Endothelial cell of umbilical vein (primary cell): ENCODE data around the gene TXNRD1. TPM values are rescaled to one million over a fixed set of nuclear protein-coding genes. Genes with fewer than 3 reads are reported as not detected.

ENCODE experiments used
- BruUV-seq: library from RNA; stranded (reverse); fragments of 400-500 nt; replicated peaks from 2 replicates; lab custom pipeline; 2021; lab: Mats Ljungman, UMichigan
- CTCF ChIA-PET: fragments of 300-600, 350-600 bp; sonication (Branson Sonifier 250); formaldehyde crosslinking; loops from one replicate; lab custom pipeline; 2021; ENCODE audit warnings: antibody characterized with exemption, inconsistent platforms; lab: Charles Lee
- POLR2A ChIA-PET: fragments of 300-600, 350-600 bp; sonication (Branson Sonifier 250); formaldehyde crosslinking; loops from one replicate; lab custom pipeline; 2021; ENCODE audit warnings: antibody characterized with exemption, inconsistent platforms; lab: Charles Lee
- DNase-seq: peaks from one replicate; pipeline ENCODE4 v3.0.0-alpha.2; 2011; ENCODE audit warnings: low read depth, low spot score
- FAIRE-seq: peaks from 2 replicates; lab custom pipeline; 2011; peaks lifted over from hg19 to GRCh38; lab: Jason Lieb, UNC
- H2AFZ ChIP-seq: 2 replicates; pipeline ENCODE4 v1.6.0; 2012; ENCODE audit warnings: low read depth, low read length, control low read depth, inconsistent platforms
- H3K27ac ChIP-seq: 2 replicates; pipeline ENCODE4 v1.5.1; 2011; ENCODE audit warnings: low read depth, mild to moderate bottlenecking, control low read depth, low read length, moderate library complexity; ENCODE audit not compliant: insufficient read depth
- H3K27me3 ChIP-seq, 2 experiments: 2 replicates each; pipeline versions ENCODE4 v1.6.0 to v1.6.1; 2011; ENCODE audit warnings: low read length in 2 of 2, mixed read lengths in 1 of 2; ENCODE audit not compliant: control insufficient read depth in 2 of 2, insufficient read depth in 2 of 2
- H3K36me3 ChIP-seq, 2 experiments: 2 replicates in 1 of 2; 3 replicates in 1 of 2; pipeline ENCODE4 v1.5.1; 2011; ENCODE audit warnings: low read length in 2 of 2, mild to moderate bottlenecking in 1 of 2, moderate library complexity in 1 of 2; ENCODE audit not compliant: control insufficient read depth in 2 of 2, insufficient read depth in 2 of 2; ENCODE audit errors: extremely low read depth in 1 of 2
- H3K4me1 ChIP-seq: 3 replicates; pipeline ENCODE4 v1.5.1; 2011; ENCODE audit warnings: mild to moderate bottlenecking, low read length; ENCODE audit not compliant: control insufficient read depth, insufficient read depth; ENCODE audit errors: extremely low read depth
- H3K4me2 ChIP-seq: 2 replicates; pipeline ENCODE4 v1.6.1; 2011; ENCODE audit warnings: low read length, control low read depth, mixed read lengths; ENCODE audit not compliant: insufficient read depth
- H3K4me3 ChIP-seq, 3 experiments: fragments of 200-600 bp in 1 of 3; sonication (generic), shearing (Covaris generic) in 1 of 3; replicated peaks in 1 of 3; 2 replicates each; pipeline ENCODE4 v1.5.1; 2011 to 2016; ENCODE audit warnings: control low read depth in 3 of 3, low read length in 3 of 3, mild to moderate bottlenecking in 2 of 3, inconsistent platforms in 1 of 3, low read depth in 1 of 3, moderate library complexity in 1 of 3; ENCODE audit not compliant: insufficient read depth in 1 of 3
- H3K79me2 ChIP-seq: 2 replicates; pipeline ENCODE4 v1.6.0; 2012; ENCODE audit warnings: low read length, inconsistent platforms; ENCODE audit not compliant: control insufficient read depth, insufficient read depth
- H3K9ac ChIP-seq: replicated peaks from 2 replicates; pipeline ENCODE3; 2011; ENCODE audit warnings: low read length, control low read depth; ENCODE audit not compliant: insufficient read depth; ENCODE audit errors: extremely low read depth
- H3K9me1 ChIP-seq: replicated peaks from 3 replicates; pipeline ENCODE4 v1.6.0; 2011; ENCODE audit warnings: mild to moderate bottlenecking, low read length; ENCODE audit not compliant: control insufficient read depth, insufficient read depth; ENCODE audit errors: extremely low read depth
- H3K9me3 ChIP-seq: replicated peaks from 2 replicates; pipeline ENCODE4 v1.5.1; 2012; ENCODE audit warnings: low read length, inconsistent platforms; ENCODE audit not compliant: control insufficient read depth, insufficient read depth
- H4K20me1 ChIP-seq: replicated peaks from 2 replicates; pipeline ENCODE3; 2011; ENCODE audit warnings: mild to moderate bottlenecking, low read length; ENCODE audit not compliant: control insufficient read depth, insufficient read depth; ENCODE audit errors: extremely low read depth
- EZH2 ChIP-seq: IDR thresholded peaks from 2 replicates; pipeline ENCODE4 v1.6.1; 2012; ENCODE audit warnings: borderline replicate concordance, low read depth, mild to moderate bottlenecking, moderate library complexity, low read length, inconsistent platforms; ENCODE audit not compliant: severe bottlenecking
- FOS ChIP-seq: IDR thresholded peaks from 2 replicates; pipeline ENCODE4 v1.6.1; 2011; ENCODE audit warnings: mild to moderate bottlenecking, low read length, moderate library complexity, borderline replicate concordance; ENCODE audit not compliant: insufficient read depth
- GATA2 ChIP-seq: IDR thresholded peaks from 2 replicates; pipeline ENCODE4 v1.7.0; 2011; ENCODE audit warnings: low read depth, mild to moderate bottlenecking, moderate library complexity, mixed read lengths, low read length; ENCODE audit not compliant: insufficient read length, insufficient read depth
- JUN ChIP-seq: IDR thresholded peaks from 2 replicates; pipeline ENCODE4 v1.6.1; 2011; ENCODE audit warnings: borderline replicate concordance, low read depth; ENCODE audit not compliant: insufficient read length, insufficient read depth
- MYC ChIP-seq: IDR thresholded peaks from one replicate; pipeline ENCODE4 v1.6.1; 2011; ENCODE audit warnings: mild to moderate bottlenecking, low read depth, low read length
- POLR2A ChIP-seq: IDR thresholded peaks from 2 replicates; pipeline ENCODE4 v1.6.1; 2012; ENCODE audit warnings: low read depth, mild to moderate bottlenecking, control low read depth, low read length
- POLR2AphosphoS5 ChIP-seq: IDR thresholded peaks from 2 replicates; pipeline ENCODE4 v1.6.1; 2012; ENCODE audit warnings: low read depth, mild to moderate bottlenecking, control low read depth, low read length, moderate library complexity; ENCODE audit not compliant: insufficient read depth
- dilution Hi-C: fragments of 300-500 bp; cut with MboI; formaldehyde crosslinking; loops from one replicate; pipeline ENCODE4 v1.15.0; 2019; ENCODE audit warnings: low sequenced_read_pairs; ENCODE audit not compliant: extremely low pct_ligation_motif_present
- intact Hi-C: fragments of 100-400 bp; cut with micrococcal nuclease; formaldehyde crosslinking; loops from one replicate; pipeline ENCODE4 v1.10.0; 2022
- polyA plus RNA-seq, 4 experiments: library from polyadenylated mRNA; depleted of rRNA in 3 of 4; stranded (reverse) in 3 of 4; unstranded in 1 of 4; fragments of >200 nt; gene quantifications; 2 replicates each; pipeline versions ENCODE4 v1.2.1 to v1.2.3, GENCODE V29; 2011 to 2012; ENCODE audit warnings: missing spikeins in 1 of 4
- total RNA-seq: library from RNA; stranded (reverse); gene quantifications from 2 replicates; pipeline ENCODE4 v1.2.3, GENCODE V29; 2021
- TF ChIP-seq, protein P1 (sequence below): IDR thresholded peaks from 2 replicates; pipeline ENCODE4 v1.6.1; 2011; ENCODE audit not compliant: insufficient read depth, insufficient read length
- TF ChIP-seq, protein P2 (sequence below), 2 donors: IDR thresholded peaks; 1 replicate in 1 of 2; 2 replicates in 1 of 2; pipeline ENCODE4 v1.5.1; 2011; ENCODE audit warnings: low read length in 2 of 2, mild to moderate bottlenecking in 2 of 2, moderate library complexity in 2 of 2, control low read depth in 1 of 2, inconsistent platforms in 1 of 2, low read depth in 1 of 2; ENCODE audit not compliant: insufficient read depth in 1 of 2; ENCODE audit errors: extremely low read depth in 1 of 2

Gene TXNRD1
- total and polyA plus RNA-seq, 2 donors (not counting 3 experiments of a cell fraction or from before 2014, with no cell fraction given), result 309 to 566 TPM

DNA sequence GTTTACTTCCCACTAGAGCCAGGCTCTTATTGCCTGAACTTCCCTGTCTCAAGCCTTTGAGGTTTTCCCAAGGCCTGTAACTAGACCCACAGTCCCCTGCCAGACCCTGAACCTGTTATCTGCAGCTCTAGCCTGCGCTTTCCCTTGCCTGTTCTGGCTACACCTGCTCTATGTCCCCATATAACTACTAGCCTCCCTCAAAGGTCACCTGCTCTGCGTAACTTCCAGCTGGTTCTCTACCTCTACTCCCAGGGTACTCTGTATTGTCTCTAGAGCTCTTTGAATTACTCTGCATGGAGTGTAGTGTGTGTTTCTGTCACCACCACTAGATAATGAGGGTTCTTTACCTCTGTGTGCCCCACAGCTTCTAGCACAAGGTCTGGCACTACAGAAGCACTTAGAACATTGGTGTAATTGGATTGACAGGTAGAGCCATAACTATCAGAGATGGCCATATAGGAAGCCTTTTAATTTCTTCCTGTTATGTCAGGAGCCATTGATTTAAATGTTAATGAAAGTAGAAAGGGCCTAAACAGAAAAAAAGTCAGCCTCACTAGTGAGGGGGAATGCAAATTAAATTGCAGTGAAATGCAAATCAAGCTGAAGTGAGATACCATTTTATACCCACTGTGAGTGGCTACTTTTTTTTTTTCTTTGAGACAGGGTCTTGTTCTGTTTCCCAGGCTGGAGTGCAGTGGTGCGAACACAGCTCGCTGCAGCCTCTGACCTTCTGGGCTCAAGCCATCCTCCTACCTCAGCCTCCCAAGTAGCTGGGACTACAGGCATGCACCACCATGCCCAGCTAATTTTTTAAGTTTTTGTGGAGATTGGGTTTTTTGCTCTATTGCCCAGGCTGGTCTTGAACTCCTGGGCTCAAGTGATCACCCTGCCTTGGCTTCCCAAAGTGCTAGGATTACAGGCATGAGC is 135.7 kb downstream of the TXNRD1 start:
- FAIRE-seq (no peak), DNase-seq (no peak)
- Histone ChIP-seq H3K9ac (no peak overlapping the region), H4K20me1 (peaks cover 3% of the 10 kb centered on the region), H3K36me3 (peaks cover 26 to 42% of the 10 kb centered on the region in 2 experiments), H3K4me2 (no peak overlapping the region), H3K4me1 (no peaks in the 10 kb centered on the region), H2AFZ (no peak overlapping the region), H3K27me3 (no peaks in the 10 kb centered on the region), H3K79me2 (peaks cover 30% of the 10 kb centered on the region), H3K4me3 (no peak overlapping the region), H3K27ac (no peak overlapping the region), H3K9me1 (no peaks in the 10 kb centered on the region), H3K9me3 (no peaks in the 10 kb centered on the region)
- dilution Hi-C loops (no loop called here), intact Hi-C loops (no loop called here)
- TF ChIP-seq, protein P1, sequence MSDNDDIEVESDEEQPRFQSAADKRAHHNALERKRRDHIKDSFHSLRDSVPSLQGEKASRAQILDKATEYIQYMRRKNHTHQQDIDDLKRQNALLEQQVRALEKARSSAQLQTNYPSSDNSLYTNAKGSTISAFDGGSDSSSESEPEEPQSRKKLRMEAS, result no peak
- TF ChIP-seq MYC (no peak), EZH2 (no peak), FOS (no peak), POLR2A (no peak), POLR2AphosphoS5 (no peak), JUN (no peak), GATA2 (no peak)
- TF ChIP-seq, protein P2, sequence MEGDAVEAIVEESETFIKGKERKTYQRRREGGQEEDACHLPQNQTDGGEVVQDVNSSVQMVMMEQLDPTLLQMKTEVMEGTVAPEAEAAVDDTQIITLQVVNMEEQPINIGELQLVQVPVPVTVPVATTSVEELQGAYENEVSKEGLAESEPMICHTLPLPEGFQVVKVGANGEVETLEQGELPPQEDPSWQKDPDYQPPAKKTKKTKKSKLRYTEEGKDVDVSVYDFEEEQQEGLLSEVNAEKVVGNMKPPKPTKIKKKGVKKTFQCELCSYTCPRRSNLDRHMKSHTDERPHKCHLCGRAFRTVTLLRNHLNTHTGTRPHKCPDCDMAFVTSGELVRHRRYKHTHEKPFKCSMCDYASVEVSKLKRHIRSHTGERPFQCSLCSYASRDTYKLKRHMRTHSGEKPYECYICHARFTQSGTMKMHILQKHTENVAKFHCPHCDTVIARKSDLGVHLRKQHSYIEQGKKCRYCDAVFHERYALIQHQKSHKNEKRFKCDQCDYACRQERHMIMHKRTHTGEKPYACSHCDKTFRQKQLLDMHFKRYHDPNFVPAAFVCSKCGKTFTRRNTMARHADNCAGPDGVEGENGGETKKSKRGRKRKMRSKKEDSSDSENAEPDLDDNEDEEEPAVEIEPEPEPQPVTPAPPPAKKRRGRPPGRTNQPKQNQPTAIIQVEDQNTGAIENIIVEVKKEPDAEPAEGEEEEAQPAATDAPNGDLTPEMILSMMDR (IDR thresholded peaks at IDR 0.05; ENCODE audit: extremely low read depth in 1 of 2, insufficient read depth in 1 of 2, low read depth in 1 of 2, low read length in 2 of 2), result no peak
- no TSS peak for BruUV-seq
- POLR2A ChIA-PET, result interaction anchor here (1.2 kb wide), 1 partner anchor 65 kb away, joined by 3 read pairs; no protein-coding TSS in a partner anchor
- CTCF ChIA-PET, result interaction anchor here (1.5 kb wide), 1 partner anchor 17 kb away, joined by 3 read pairs; no protein-coding TSS in a partner anchor
